ENCODE measurements around the gene ACADS.

DNA sequence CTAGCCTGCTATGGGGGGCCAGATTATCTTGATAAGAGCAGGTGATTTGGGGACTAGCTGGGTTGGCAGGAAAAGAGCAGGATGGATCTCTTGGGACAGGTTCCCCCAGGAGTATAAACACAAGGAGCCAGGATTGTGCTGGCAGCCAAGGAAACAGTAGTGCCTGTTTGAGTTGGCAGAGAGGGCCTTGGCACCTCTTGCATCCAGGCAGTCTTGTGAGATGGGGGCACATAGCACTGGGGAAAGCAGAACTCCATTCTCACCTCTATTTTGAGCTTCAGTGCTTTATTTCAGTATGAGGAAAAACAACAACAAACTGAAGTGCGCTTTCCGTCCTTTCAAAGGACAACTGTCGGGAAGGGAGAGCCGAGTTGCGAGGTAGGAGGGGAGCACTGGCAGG, 24.7 kb upstream of the ACADS start:
- TF ChIP-seq MEIS1 (CRISPR knock-in tag; IDR thresholded peaks at IDR 0.05; ENCODE audit: borderline replicate concordance), result no peak
- no peak for TF ChIP-seq ZNF76 (tag by site-specific recombination; IDR thresholded peaks at IDR 0.05; ENCODE audit: borderline replicate concordance, low read depth)
- no peak for TF ChIP-seq CTCF (tag by site-specific recombination; IDR thresholded peaks at IDR 0.05)
- TF ChIP-seq ZBTB7A (tag by site-specific recombination; IDR thresholded peaks at IDR 0.05; ENCODE audit: low read depth), result no peak
- no peak for TF ChIP-seq ZNF776 (tag by site-specific recombination; IDR thresholded peaks at IDR 0.05; ENCODE audit: borderline replicate concordance)
- no peak for TF ChIP-seq ZNF391 (tag by site-specific recombination; IDR thresholded peaks at IDR 0.05; ENCODE audit: borderline replicate concordance, low read depth)
- TF ChIP-seq ZNF121 (tag by site-specific recombination; IDR thresholded peaks at IDR 0.05), result no peak
- no peak for TF ChIP-seq ZNF132 (tag by site-specific recombination; IDR thresholded peaks at IDR 0.05; ENCODE audit: borderline replicate concordance)
- no peak for TF ChIP-seq ZNF354C (tag by site-specific recombination; IDR thresholded peaks at IDR 0.05; ENCODE audit: borderline replicate concordance, low read depth)
- no peak for TF ChIP-seq ZFP41 (tag by site-specific recombination; IDR thresholded peaks at IDR 0.05; ENCODE audit: borderline replicate concordance)
- TF ChIP-seq ZNF174 (tag by site-specific recombination; IDR thresholded peaks at IDR 0.05), result no peak
- no peak for TF ChIP-seq ZNF585B (tag by site-specific recombination; IDR thresholded peaks at IDR 0.05)

All from HEK293 (cell line).